ENCODE results near the gene RBMY1F.
"Not testable (repeated sequence)": the region's sequence is repeated elsewhere in the genome, so short reads cannot be mapped to it uniquely, and the experiment has no call there.

GRCh38 chrY:22151144-22151543, 31.6 kb downstream of the RBMY1F start:
- not testable (repeated sequence) for TF ChIP-seq CTCF, POLR2A (IDR thresholded peaks at IDR 0.05)
